Fibroblast of peridontal ligament (primary cell): Measurements from ENCODE around the gene MAMLD1.

Experiments
- DNase-seq: peaks from one replicate; pipeline ENCODE4 v3.0.0-alpha.2; 2010; ENCODE audit errors: extremely low read depth

Gene MAMLD1

DNA sequence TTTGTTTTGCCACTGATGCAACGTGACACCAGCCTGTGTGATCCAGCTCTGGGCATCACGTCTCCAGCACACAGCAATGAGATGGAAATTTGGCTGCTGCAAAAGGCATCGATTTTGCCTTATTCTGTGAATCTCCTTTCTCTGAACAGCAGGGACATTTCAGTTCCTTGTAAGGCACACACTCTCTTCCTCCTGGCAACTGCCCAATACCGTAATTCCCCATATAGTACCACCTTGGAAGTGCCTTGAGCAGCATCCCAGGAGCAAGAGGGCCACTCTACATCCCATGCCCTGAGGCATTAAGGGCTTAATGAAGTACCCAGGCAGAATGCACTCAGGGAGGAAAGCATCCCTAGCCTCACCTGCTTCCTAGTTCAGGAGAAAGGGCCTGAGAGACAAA, 10.5 kb upstream of the MAMLD1 start:
- DNase-seq = peak; percentile 27

- no peak for DNase-seq
Measured at GRCh38 chrX:150355913-150356312, 7.2 kb upstream of the MAMLD1 start.

- no peak for DNase-seq
Measured at GRCh38 chrX:150357790-150358189, 5.3 kb upstream of the MAMLD1 start.

DNA sequence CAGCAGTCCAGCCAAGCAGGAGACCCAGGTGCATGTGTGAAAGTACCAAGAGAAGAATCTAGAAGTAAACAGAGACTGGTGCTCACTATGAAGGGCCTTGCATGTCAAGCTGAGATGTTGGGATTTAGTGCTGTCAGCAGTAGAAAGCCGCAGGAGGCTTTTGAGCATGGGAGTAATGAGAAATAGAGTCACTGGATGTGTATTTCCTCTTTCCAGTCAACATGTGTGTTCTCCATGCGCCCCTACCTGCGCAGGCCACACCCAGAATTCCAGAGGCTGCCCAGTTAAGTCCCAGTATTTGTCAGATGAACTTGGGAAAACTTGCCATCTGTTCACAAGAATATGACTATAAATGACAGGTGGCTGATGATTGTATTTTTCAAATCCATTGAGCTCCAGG, 4.5 kb upstream of the MAMLD1 start:
- no peak for DNase-seq

GRCh38 chrX:150360331-150360730, 2.8 kb upstream of the MAMLD1 start:
- DNase-seq = no peak

DNA sequence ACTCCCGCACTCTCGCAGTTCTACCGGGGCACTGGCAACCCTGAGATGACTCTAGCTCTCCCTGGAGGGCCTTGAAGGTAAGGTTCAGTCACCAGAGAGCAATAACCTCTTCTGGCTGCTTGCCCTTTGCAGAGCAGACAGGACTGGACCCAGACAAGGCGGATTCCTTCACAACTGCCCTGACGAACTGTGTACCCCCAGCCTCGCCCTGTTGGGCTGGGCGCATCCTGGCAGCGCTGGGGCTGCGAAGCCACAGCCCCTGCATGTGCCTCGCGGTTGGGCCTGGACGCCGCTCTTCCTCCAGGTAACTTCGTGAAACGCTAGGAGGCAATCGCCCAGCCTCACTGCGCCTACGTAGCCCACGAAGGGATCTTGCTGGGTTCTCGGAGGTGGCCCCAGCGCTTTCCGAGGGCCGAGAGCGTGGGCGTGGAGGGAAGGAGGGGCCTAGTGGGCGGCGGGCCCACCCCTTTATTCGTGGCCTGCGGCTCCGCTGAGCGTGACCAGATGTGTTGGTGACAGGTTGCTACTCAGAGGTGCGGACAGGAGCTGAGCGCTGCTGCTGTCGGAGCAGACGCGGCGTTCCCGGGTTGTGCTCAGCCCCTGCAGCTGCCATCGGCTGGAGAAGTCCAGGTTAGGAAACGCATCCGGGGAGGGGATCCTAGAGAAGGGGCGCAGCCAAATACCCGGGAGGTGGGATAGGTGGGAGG, 1.9 kb upstream of the MAMLD1 start:
- no peak for DNase-seq

GRCh38 chrX:150361777-150362351, 1.3 kb upstream of the MAMLD1 start:
- DNase-seq = no peak

- peak; percentile 40 for DNase-seq
Measured at GRCh38 chrX:150363561-150364346, 637 bp downstream of the MAMLD1 start.

GRCh38 chrX:150364347-150365050, 1.4 kb downstream of the MAMLD1 start:
- DNase-seq = no peak

DNA sequence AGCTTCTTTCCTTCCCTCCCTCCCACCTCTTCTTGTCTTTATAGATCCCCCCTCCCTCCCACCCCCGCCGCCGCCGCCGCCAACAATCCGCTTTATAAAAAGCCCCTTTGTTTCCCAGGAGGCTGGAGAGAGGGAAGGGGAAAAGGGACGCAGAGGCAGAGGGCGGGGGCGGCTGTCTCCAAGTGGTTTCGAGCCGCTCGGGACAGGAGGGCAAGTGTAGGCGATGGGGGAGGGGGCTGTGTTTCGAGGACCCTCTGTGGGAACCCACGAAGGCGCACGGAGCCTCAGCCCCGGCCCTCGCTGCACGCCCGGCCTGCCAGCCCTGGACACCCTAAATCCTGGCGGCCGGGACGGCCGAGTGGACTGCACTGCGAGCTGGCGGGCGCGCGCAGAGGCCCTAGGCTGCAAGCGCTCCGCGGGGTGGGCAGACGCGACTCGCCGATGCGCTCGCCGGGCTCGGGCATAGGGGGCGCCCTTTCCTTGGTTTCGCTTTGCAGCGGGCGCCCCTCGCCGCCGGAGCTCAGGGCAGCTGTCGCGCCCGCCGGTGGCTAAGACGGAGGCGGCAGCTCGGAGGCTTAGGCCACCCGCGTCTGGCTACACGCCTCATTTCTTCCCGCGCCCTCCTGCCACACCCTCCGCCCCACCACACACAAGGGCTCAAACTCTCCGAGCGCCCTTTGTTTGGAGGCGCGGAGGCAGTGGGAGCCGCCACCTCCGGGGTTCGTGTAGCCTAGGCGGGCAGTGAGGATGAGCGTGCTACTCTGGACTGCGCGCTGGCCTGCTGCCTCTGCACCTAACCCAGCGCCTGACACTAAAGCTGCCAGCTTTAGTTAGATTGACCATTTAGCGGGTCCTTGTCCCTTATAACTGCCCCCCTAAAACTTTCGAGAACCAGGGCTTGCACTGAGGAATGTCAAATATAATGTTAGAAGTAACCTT, 2.2 kb downstream of the MAMLD1 start:
- peak; percentile 42 for DNase-seq

DNA sequence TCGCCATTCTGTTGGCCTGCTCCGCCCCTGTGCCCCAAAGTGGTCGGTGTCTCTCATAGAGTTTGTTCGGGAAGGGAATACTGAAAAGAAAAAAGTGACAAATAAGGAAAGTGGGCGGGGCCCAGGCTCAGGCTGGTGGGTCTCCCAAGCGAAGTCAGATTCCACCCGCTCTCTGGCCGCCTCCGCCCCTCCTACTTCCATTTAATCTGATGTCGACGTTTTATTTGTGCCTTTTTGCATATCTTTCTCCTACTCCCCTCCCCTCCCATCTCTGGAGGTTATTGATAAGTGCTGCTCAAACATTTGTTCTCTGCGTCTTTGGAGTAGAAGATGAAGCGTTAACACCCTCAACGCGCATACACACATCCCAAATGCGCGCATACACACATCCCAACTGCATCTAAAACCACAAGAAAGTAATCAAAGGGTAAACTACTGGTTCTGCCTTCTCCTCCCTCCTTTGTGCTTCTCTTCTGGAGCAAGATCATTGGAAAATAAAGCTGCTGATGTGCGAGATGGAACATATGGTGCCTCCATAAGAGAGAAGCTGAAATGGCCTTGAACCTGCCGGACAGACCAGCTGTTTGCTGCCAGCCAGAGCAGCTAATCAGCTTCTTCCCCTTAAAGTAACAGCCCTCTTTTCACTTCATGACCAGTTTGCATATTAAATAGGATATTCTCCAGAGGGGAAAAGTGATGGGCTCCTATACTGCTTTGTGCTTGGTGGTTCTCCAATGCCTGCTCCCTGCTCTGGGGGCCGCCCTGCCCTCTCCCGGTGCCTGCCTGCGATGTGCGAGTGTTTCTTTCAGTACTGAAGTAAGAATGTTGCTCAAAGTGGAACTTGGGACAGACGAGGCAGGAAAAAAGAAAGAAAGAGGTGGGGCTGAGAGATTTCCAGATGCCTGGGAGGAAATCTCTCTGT, 3.1 kb downstream of the MAMLD1 start:
- peak; percentile 58 for DNase-seq

DNA sequence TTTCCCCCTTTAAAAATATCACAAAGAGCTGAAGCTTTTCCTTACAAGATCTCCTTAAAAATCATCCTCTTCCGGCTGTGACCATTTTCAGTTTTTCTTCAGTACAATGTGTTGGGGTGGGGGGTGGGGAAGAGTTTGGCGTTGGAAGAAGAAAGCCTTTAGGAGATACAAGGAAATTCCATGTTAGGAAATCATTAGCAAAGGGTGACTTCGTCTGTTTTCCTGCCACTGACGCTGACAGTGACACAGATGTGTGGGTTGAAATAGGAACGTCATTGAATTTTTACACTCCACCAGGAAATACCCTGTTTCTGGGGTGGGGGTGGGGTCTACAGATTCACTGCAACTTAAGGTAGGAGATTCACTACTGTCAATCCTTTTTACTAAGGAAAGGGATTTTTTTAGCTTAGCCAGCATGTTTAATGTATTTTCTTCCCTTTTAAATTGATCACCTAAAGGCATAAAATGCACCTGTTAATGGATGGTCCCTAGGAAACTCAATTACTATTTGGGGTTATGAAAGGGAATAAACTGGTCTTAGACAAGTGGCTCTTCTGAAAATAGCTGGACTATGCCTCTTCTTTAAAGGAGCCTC, 3.9 kb downstream of the MAMLD1 start:
- DNase-seq = peak; percentile 42

GRCh38 chrX:150370589-150371312, 7.6 kb downstream of the MAMLD1 start:
- no peak for DNase-seq

DNA sequence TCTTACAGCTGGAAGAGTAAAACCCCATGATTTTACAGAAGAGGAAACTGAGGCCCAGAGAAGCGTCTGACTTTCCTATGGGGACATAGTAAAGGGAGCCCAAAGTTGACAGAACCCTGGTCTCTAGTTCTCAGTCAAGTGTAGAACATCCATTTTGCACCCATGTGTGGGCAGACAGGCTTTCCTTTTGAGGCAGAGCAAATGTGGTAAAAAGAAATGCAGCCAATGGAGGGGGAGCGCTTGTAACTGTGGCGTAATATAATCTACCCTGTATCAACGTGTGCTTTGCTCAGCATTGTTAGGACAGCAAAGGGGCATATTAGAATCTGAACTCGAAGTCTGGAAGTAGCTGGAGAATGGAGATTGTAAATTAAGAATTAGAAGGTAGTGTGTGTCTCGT, 8.8 kb downstream of the MAMLD1 start:
- no peak for DNase-seq

DNA sequence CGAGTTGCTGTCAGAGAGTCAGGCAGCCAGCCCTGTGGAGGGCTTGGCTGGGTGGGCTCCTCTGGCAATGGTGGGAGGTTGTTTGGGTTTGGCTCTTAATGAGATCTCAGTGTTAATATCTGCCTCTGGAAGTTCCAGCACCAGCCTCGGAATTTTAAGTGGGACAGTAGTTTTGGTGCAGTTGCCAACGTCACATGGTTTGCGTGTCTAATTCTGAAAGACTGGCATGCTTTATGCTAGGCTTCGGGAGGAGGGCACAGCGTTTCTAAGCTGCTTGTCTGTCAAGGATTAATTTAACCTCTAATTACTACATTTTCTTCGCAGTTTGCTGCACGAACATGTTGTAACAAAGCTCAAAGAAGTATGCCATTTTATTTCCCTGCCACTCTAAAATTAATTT, 9.2 kb downstream of the MAMLD1 start:
- DNase-seq = no peak

GRCh38 chrX:150372756-150373155, 9.6 kb downstream of the MAMLD1 start:
- no peak for DNase-seq

DNA sequence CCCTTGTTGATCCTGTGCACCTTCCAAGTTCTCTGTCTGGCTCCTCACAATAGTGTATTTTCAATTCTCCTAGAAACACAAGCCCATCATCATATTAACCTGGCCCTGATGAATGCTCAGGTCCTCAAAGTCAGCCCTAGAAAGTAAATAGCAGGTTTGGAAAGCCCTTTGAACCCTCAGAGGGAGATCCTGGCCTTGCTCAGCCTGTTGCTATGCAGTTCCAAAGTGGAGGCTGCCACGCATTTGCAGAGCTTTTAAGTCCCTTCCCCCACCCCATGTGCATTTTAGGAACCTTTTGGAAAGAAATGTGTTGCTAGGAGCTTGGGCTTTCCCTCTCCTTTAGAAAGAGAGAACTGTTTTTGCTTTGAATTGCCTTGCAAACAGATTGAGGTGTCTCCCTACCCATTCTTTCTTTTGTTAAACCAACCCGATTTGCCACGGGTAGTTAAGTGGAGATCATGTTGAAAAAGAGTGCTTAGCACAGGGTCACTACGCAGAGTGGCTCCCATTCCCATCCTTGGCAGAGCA, 12.2 kb downstream of the MAMLD1 start:
- DNase-seq = no peak

GRCh38 chrX:150377005-150377404, 13.9 kb downstream of the MAMLD1 start:
- DNase-seq = no peak

- DNase-seq = peak; percentile 58
Measured at GRCh38 chrX:150405006-150405405, 41.9 kb downstream of the MAMLD1 start.
